ENCODE results near the gene TEX53.

- TF ChIP-seq CTCF (IDR thresholded peaks at IDR 0.05 in 2 of 3, conservative IDR thresholded peaks at IDR 0.05 in 1 of 3; ENCODE audit: borderline replicate concordance in 1 of 3, insufficient read depth in 1 of 3, low read depth in 2 of 3, low read length in 2 of 3), result no peak
- TF ChIP-seq MAX (IDR thresholded peaks at IDR 0.05), result no peak
- TF ChIP-seq ZNF274 (IDR thresholded peaks at IDR 0.05; ENCODE audit: low read depth, low read length), result no peak
- TF ChIP-seq POLR2A (IDR thresholded peaks at IDR 0.05; ENCODE audit: borderline replicate concordance, extremely low read depth, insufficient read depth, insufficient read length), result no peak
- TF ChIP-seq EZH2 (IDR thresholded peaks at IDR 0.05), result no peak
- no peak for TF ChIP-seq SP1 (IDR thresholded peaks at IDR 0.05; ENCODE audit: low read depth)
- TF ChIP-seq EZH2phosphoT487 (IDR thresholded peaks at IDR 0.05; ENCODE audit: borderline replicate concordance), result no peak
- no peak for TF ChIP-seq SIN3A (IDR thresholded peaks at IDR 0.05; ENCODE audit: low read depth)
- TF ChIP-seq JUND (IDR thresholded peaks at IDR 0.05), result no peak
- no peak for TF ChIP-seq POLR2AphosphoS5 (IDR thresholded peaks at IDR 0.05; ENCODE audit: low read depth, low read length)
- no peak for TF ChIP-seq SRF (IDR thresholded peaks at IDR 0.05; ENCODE audit: low read depth)
- no peak for TF ChIP-seq REST (IDR thresholded peaks at IDR 0.05; ENCODE audit: low read depth)
- no peak for TF ChIP-seq ATF3 (IDR thresholded peaks at IDR 0.05)
Observed at GRCh38 chr9:114624677-114625076, 32.9 kb downstream of the TEX53 start.
